A549 (cell line): ENCODE data around the gene TAX1BP1. TPM values are rescaled to one million over a fixed set of nuclear protein-coding genes. Genes with fewer than 3 reads are reported as not detected.

Source experiments
- ATAC-seq, 2 experiments: fragments of 200-7000 bp in 1 of 2; fragments of >200 bp in 1 of 2; cut with Nextera tagmentation in 1 of 2; cut with Tn5 transposase in 1 of 2; 3 replicates each; pipeline versions ENCODE4 v1.8.0 to v1.9.1; 2018 to 2020; ENCODE audit warnings: mild to moderate bottlenecking in 1 of 2, moderate library complexity in 1 of 2
- CTCF ChIA-PET: fragments of 300-600 bp; sonication (Branson Sonifier 250); formaldehyde crosslinking; extraction: SDS; loops from one replicate; lab custom pipeline; 2021; ENCODE audit warnings: antibody characterized with exemption, inconsistent platforms; lab: Yijun Ruan, JAX
- POLR2A ChIA-PET: fragments of 350-600 bp; formaldehyde crosslinking; extraction: SDS; loops from one replicate; lab custom pipeline; 2021; ENCODE audit warnings: antibody characterized with exemption, inconsistent platforms; lab: Yijun Ruan, JAX
- DNase-seq, 2 experiments: peaks; one replicate each; pipeline versions ENCODE4 v3.0.0 to v3.0.0-alpha.2; 2011 to 2016; ENCODE audit warnings: low read depth in 1 of 2, low spot score in 1 of 2
- FAIRE-seq: peaks from 2 replicates; lab custom pipeline; 2011; peaks lifted over from hg19 to GRCh38; lab: Jason Lieb, UNC
- H3K27ac ChIP-seq, 2 experiments: fragments of >200 bp; sonication (Bioruptor Twin); formaldehyde crosslinking; 3 replicates each; pipeline ENCODE4 v1.5.1; 2016 to 2017
- H3K4me1 ChIP-seq: fragments of >200 bp; sonication (Bioruptor Twin); formaldehyde crosslinking; 3 replicates; pipeline ENCODE4 v1.6.1; 2016
- H3K4me2 ChIP-seq: fragments of >200 bp; sonication (Bioruptor Twin); formaldehyde crosslinking; 3 replicates; pipeline ENCODE4 v1.6.1; 2016
- H3K4me3 ChIP-seq: fragments of >200 bp; sonication (Bioruptor Twin); formaldehyde crosslinking; 3 replicates; pipeline ENCODE4 v1.5.1; 2016
- H3K9me3 ChIP-seq: fragments of >200 bp; sonication (Bioruptor Twin); formaldehyde crosslinking; 3 replicates; pipeline ENCODE4 v1.6.1; 2016
- BHLHE40 ChIP-seq: IDR thresholded peaks from 2 replicates; pipeline ENCODE4 v1.6.1; 2012; ENCODE audit warnings: low read depth, low read length, inconsistent platforms
- CBX8 ChIP-seq: fragments of 200-600 bp; sonication (generic); IDR thresholded peaks from 2 replicates; pipeline ENCODE4 v1.6.1; 2016
- EHMT2 ChIP-seq: fragments of 200-600 bp; sonication (generic); IDR thresholded peaks from 2 replicates; pipeline ENCODE4 v1.6.1; 2016; ENCODE audit warnings: antibody characterized with exemption, low read depth, mild to moderate bottlenecking, moderate library complexity
- FOSB ChIP-seq: fragments of 250-450 bp; sonication (Bioruptor Pico); IDR thresholded peaks from 2 replicates; pipeline ENCODE4 v1.5.0; 2020; ENCODE audit warnings: mild to moderate bottlenecking, moderate library complexity
- FOXS1 ChIP-seq: fragments of 250-450 bp; sonication (Bioruptor Pico); IDR thresholded peaks from 2 replicates; pipeline ENCODE4 v1.5.0; 2020; ENCODE audit warnings: mild to moderate bottlenecking, moderate library complexity
- HOXB5 ChIP-seq: fragments of 250-450 bp; sonication (Bioruptor Pico); IDR thresholded peaks from 2 replicates; pipeline ENCODE4 v1.5.0; 2020; ENCODE audit warnings: mild to moderate bottlenecking, moderate library complexity
- KDM1A ChIP-seq: fragments of 200-600 bp; sonication (generic); IDR thresholded peaks from 2 replicates; pipeline ENCODE4 v1.6.1; 2016; ENCODE audit warnings: low read depth, mild to moderate bottlenecking
- MAFK ChIP-seq: fragments of 450-650 bp; IDR thresholded peaks from 2 replicates; pipeline ENCODE4 v1.6.1; 2014; ENCODE audit not compliant: partially characterized antibody
- POLR2AphosphoS2 ChIP-seq: conservative IDR thresholded peaks from 2 replicates; pipeline ENCODE4 v1.6.1; 2012; ENCODE audit warnings: low read length, improper control_type of control experiment, inconsistent platforms
- RNF2 ChIP-seq: fragments of 200-600 bp; sonication (generic); IDR thresholded peaks from 2 replicates; pipeline ENCODE4 v1.6.1; 2016; ENCODE audit warnings: low read depth, mild to moderate bottlenecking, antibody characterized with exemption, moderate library complexity, borderline replicate concordance
- SREBF2 ChIP-seq: fragments of 450-650 bp; IDR thresholded peaks from 2 replicates; pipeline ENCODE4 v1.6.1; 2014; ENCODE audit warnings: mild to moderate bottlenecking, moderate library complexity
- TFCP2L1 ChIP-seq: fragments of 250-450 bp; sonication (Bioruptor Pico); IDR thresholded peaks from 2 replicates; pipeline ENCODE4 v1.5.0; 2021; ENCODE audit warnings: mild to moderate bottlenecking
- TP53 ChIP-seq: fragments of 250-450 bp; sonication (Bioruptor Pico); IDR thresholded peaks from 2 replicates; pipeline ENCODE4 v1.5.0; 2021; ENCODE audit warnings: mild to moderate bottlenecking, moderate library complexity
- ZC3H11A ChIP-seq: fragments of 450-650 bp; IDR thresholded peaks from 2 replicates; pipeline ENCODE4 v1.6.1; 2014; ENCODE audit warnings: antibody characterized with exemption, mild to moderate bottlenecking
- ZFP36 ChIP-seq: fragments of 450-650 bp; IDR thresholded peaks from 2 replicates; pipeline ENCODE4 v1.6.1; 2014; ENCODE audit warnings: borderline replicate concordance; ENCODE audit not compliant: partially characterized antibody
- ZNF302 ChIP-seq: fragments of 250-450 bp; sonication (Bioruptor Pico); IDR thresholded peaks from 2 replicates; pipeline ENCODE4 v1.9.0; 2021; ENCODE audit warnings: inconsistent platforms, mild to moderate bottlenecking, moderate library complexity
- WGBS: methylation state at CpG from one replicate; pipeline ENCODE4 v1.1.6; 2017; ENCODE audit errors: missing lambda C conversion rate; 5-methylcytosine and 5-hydroxymethylcytosine counted together
- polyA plus RNA-seq, 4 experiments: library from polyadenylated mRNA; depleted of rRNA in 3 of 4; stranded (reverse); fragments of >200 nt; fragmentation: RNase III in 1 of 4; extraction: RNeasy Plus Mini Kit Qiagen cat#74134 plus additional on column Dnase treatment in 1 of 4; gene quantifications; 2 replicates in 3 of 4; 3 replicates in 1 of 4; pipeline ENCODE4 v1.2.3, GENCODE V29; 2011 to 2017
- TF ChIP-seq, protein P1 (sequence below): fragments of >200 bp; sonication (Bioruptor Twin); formaldehyde crosslinking; IDR thresholded peaks from 3 replicates; pipeline ENCODE4 v1.6.1; 2016
- TF ChIP-seq, protein P2 (sequence below): IDR thresholded peaks from 2 replicates; pipeline ENCODE4 v1.6.1; 2012
- TF ChIP-seq, protein P3 (sequence below): fragments of >200 bp; sonication (Bioruptor Twin); formaldehyde crosslinking; IDR thresholded peaks from 2 replicates; pipeline ENCODE4 v1.6.1; 2016

Gene TAX1BP1
- polyA plus RNA-seq, 2 of the 4 experiments (the other 2 are of a cell fraction), result 105 to 180 TPM

DNA sequence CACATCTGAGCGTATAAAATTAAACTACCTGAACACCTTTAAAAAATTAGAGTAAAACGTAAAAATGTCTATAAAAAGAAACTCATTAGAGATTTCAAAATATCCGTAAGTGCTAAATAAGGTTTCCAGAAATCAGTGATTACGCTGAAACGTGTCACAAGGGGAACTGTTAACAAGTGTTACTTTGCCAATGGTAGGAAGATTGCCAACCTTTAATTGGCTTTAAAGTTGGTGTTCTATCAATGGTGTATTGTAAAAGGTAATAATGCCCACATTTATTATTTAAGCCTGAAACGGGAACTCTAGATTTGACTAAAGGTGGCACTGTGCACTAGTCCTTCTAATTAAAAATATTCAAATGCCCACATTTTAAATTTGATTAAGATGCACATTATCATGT lies 39.5 kb upstream of the TAX1BP1 start:
- no peak for FAIRE-seq
- WGBS, result 82% methylated on average over 6 of the region's 6 CpGs

GRCh38 chr7:27703181-27703580 lies 36.8 kb upstream of the TAX1BP1 start:
- H3K9me3 ChIP-seq, result no peaks in the 10 kb centered on the region
- FAIRE-seq (no peak), ATAC-seq (no peak), DNase-seq (no peak)
- ChIA-PET CTCF (interaction anchor here (0.7 to 2.0 kb wide), 3 partner anchors 37 to 318 kb away, joined by 3 to 6 read pairs (median 3); partner anchors contain the start of gene TAX1BP1), POLR2A (no interaction called here)
- 94% methylated on average over 1 of the region's 1 CpG for WGBS
- TF ChIP-seq, protein P1, sequence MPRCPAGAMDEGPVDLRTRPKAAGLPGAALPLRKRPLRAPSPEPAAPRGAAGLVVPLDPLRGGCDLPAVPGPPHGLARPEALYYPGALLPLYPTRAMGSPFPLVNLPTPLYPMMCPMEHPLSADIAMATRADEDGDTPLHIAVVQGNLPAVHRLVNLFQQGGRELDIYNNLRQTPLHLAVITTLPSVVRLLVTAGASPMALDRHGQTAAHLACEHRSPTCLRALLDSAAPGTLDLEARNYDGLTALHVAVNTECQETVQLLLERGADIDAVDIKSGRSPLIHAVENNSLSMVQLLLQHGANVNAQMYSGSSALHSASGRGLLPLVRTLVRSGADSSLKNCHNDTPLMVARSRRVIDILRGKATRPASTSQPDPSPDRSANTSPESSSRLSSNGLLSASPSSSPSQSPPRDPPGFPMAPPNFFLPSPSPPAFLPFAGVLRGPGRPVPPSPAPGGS, result no peak
- TF ChIP-seq EHMT2 (no peak), HOXB5 (no peak), CBX8 (no peak), POLR2AphosphoS2 (no peak), RNF2 (no peak), ZC3H11A (no peak)
- TF ChIP-seq, protein P2, sequence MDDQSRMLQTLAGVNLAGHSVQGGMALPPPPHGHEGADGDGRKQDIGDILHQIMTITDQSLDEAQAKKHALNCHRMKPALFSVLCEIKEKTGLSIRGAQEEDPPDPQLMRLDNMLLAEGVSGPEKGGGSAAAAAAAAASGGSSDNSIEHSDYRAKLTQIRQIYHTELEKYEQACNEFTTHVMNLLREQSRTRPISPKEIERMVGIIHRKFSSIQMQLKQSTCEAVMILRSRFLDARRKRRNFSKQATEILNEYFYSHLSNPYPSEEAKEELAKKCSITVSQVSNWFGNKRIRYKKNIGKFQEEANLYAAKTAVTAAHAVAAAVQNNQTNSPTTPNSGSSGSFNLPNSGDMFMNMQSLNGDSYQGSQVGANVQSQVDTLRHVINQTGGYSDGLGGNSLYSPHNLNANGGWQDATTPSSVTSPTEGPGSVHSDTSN, result no peak
- H3K4me2 ChIP-seq, result no peak overlapping the region
- no peak overlapping the region for H3K27ac ChIP-seq
- peaks cover 4% of the 10 kb centered on the region; the same call in 1 of the 3 replicates for H3K4me1 ChIP-seq
- H3K4me3 ChIP-seq, result no peak overlapping the region

More for the DNA sequence above, 39.5 kb upstream of the TAX1BP1 start:
- Histone ChIP-seq H3K4me3 (no peak overlapping the region), H3K9me3 (no peaks in the 10 kb centered on the region), H3K4me2 (no peak overlapping the region), H3K27ac (no peak overlapping the region), H3K4me1 (peaks cover 12% of the 10 kb centered on the region)
- ATAC-seq (no peak), DNase-seq (no peak)
- CTCF ChIA-PET, result interaction anchor here (1.0 to 1.4 kb wide), 2 partner anchors 23 to 74 kb away, joined by 3 to 6 read pairs; no protein-coding TSS in a partner anchor
- TF ChIP-seq FOSB, result no peak
- no peak for TF ChIP-seq ZNF302 (CRISPR knock-in tag)
- TF ChIP-seq, protein P3, sequence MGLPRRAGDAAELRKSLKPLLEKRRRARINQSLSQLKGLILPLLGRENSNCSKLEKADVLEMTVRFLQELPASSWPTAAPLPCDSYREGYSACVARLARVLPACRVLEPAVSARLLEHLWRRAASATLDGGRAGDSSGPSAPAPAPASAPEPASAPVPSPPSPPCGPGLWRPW, result no peak
- TF ChIP-seq ZFP36, result no peak
- TF ChIP-seq, all 56 proteins: peak for 0
- POLR2A ChIA-PET, result no interaction called here

- Histone ChIP-seq H3K4me2 (no peak overlapping the region), H3K9me3 (no peaks in the 10 kb centered on the region), H3K4me1 (peaks cover 6% of the 10 kb centered on the region), H3K4me3 (no peak overlapping the region), H3K27ac (no peak overlapping the region)
- 80% methylated on average over 3 of the region's 3 CpGs for WGBS
- no peak for ATAC-seq
- no peak for DNase-seq
- CTCF ChIA-PET, result interaction anchor here (0.8 to 1.4 kb wide), 4 partner anchors 15 to 469 kb away, joined by 3 to 4 read pairs (median 3); partner anchors contain the start of gene TAX1BP1
- FAIRE-seq, result no peak
- no peak for TF ChIP-seq MAFK
- no peak for TF ChIP-seq KDM1A
- TF ChIP-seq BHLHE40, result no peak
- TF ChIP-seq, protein P3, result no peak
- TF ChIP-seq TFCP2L1 (CRISPR knock-in tag), result no peak
- no peak for TF ChIP-seq SREBF2
- TF ChIP-seq TP53 (CRISPR knock-in tag), result no peak
- no peak for TF ChIP-seq FOXS1 (CRISPR knock-in tag)
- POLR2A ChIA-PET, result no interaction called here
Measured at GRCh38 chr7:27704422-27705199, 35.4 kb upstream of the TAX1BP1 start.
